Pancreas (tissue), 10 donors: ENCODE data around the gene HOTAIR. TPM values are rescaled to one million over a fixed set of nuclear protein-coding genes. Genes with fewer than 3 reads are reported as not detected.
A peak's percentile ranks its signal among the peaks of the same experiment; 100 is the strongest.

ENCODE experiments used
- ATAC-seq, 4 donors: fragments of 200-7000 bp; cut with Tn5 transposase; one replicate each; pipeline versions ENCODE4 v1.8.0 to v1.9.1; 2020; ENCODE audit warnings: mild to moderate bottlenecking in 4 of 4, moderate library complexity in 4 of 4
- DNase-seq, 6 donors: peaks; one replicate each; pipeline ENCODE4 v3.0.0-alpha.2; 2020
- FAIRE-seq: peaks from 2 replicates; lab custom pipeline; 2012; peaks lifted over from hg19 to GRCh38; lab: Jason Lieb, UNC
- H3K27ac ChIP-seq, 4 donors: fragments of 200-600 bp; sonication (generic); 1 replicate in 3 of 4; 2 replicates in 1 of 4; pipeline versions ENCODE4 v1.5.0 to v1.8.0; 2020
- H3K27me3 ChIP-seq, 4 donors: fragments of 200-600 bp; one replicate each; pipeline ENCODE4 v1.8.0; 2021
- H3K36me3 ChIP-seq, 3 donors: fragments of 200-600 bp; sonication (generic) in 1 of 3; one replicate each; pipeline versions ENCODE4 v1.5.0 to v1.8.0; 2020 to 2021
- H3K4me1 ChIP-seq, 3 donors: fragments of 200-600 bp; one replicate each; pipeline ENCODE4 v1.8.0; 2021
- H3K4me3 ChIP-seq, 4 donors: fragments of 200-600 bp; sonication (generic) in 2 of 4; one replicate each; pipeline versions ENCODE4 v1.5.0 to v1.8.0; 2020 to 2021
- H3K9me3 ChIP-seq, 4 donors: fragments of 200-600 bp; one replicate each; pipeline ENCODE4 v1.8.0; 2021
- WGBS, 2 donors: extraction: QIAGEN DNeasy Blood & Tissue Kit; methylation state at CpG; one replicate each; pipeline ENCODE4 v1.1.7; 2013; 5-methylcytosine and 5-hydroxymethylcytosine counted together
- intact Hi-C, 3 donors: fragments of 100-400 bp; cut with DNase I; formaldehyde crosslinking; loops; one replicate each; pipeline versions ENCODE4 v1.11.1 to v1.14.2; 2022
- polyA plus RNA-seq, 2 donors: library from polyadenylated mRNA; stranded (reverse); fragments of 200-250 nt; gene quantifications; one replicate each; pipeline ENCODE4 v1.2.3, GENCODE V29; 2013
- total RNA-seq, 6 donors: library from RNA; stranded (reverse); fragmentation: NEBNext Ultra II Directional in 4 of 6; extraction: Animal tissue kit (Norgen Biotek cat#: 25700) in 4 of 6; gene quantifications; one replicate each; pipeline versions ENCODE4 v1.2.1 to v1.2.4, GENCODE V29; 2021 to 2023
- TF ChIP-seq, protein P1 (sequence below), 4 donors: fragments of 200-600 bp; sonication (generic) in 3 of 4; IDR thresholded peaks; one replicate each; pipeline versions ENCODE4 v1.5.0 to v1.8.0; 2021; ENCODE audit warnings: antibody characterized with exemption in 4 of 4
- donor health status: healthy with polysubstance abuse.
- donor health status: DM: no; HTN: no; CAD: no; lungs with moderate emphysema.
- donor health status: DM: no; HTN: no; CAD: no.
- donor health status: control.
- donor health status: control.
- donor health status: Bipolar disorder and iron deficiency.
- donor health status: DM: yes; HTN: yes; CAD: no.
- donor health status: DM: no; HTN: no; CAD: no.
- donor health status: DM: no; HTN: no; CAD: no.
- donor health status: DM: yes; HTN: yes; CAD: no.

Gene HOTAIR
- total and polyA plus RNA-seq, 8 donors = not detected

DNA sequence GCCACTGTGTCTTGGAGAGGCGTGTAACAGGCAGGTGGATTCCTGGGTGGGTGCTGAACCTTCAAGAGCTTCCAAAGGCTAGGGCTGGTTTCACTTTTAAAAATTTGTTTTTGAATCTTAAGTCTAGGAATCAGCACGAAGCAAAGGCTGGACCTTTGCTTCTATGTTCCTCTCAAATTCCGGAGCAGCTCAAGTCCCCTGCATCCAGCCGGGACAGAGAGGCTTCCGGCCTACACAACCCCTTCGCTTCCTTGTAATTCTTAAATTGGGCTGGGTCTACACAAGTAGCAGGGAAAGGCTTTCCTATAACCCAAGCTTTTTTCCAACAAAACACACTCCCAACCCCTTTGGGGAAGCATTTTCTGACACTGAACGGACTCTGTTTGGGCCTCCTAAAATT lies 11.7 kb downstream of the HOTAIR start:
- H3K27ac ChIP-seq = no peak overlapping the region
- DNase-seq (no peak), ATAC-seq (no peak), FAIRE-seq (no peak)
- H3K4me3 ChIP-seq = no peak overlapping the region
- peaks cover 8 to 74% (median 27%) of the 10 kb centered on the region in 4 donors for H3K27me3 ChIP-seq
- H3K36me3 ChIP-seq = no peaks in the 10 kb centered on the region
- WGBS, 2 donors = 37 to 40% methylated on average over 7 of the region's 7 CpGs
- TF ChIP-seq, protein P1, sequence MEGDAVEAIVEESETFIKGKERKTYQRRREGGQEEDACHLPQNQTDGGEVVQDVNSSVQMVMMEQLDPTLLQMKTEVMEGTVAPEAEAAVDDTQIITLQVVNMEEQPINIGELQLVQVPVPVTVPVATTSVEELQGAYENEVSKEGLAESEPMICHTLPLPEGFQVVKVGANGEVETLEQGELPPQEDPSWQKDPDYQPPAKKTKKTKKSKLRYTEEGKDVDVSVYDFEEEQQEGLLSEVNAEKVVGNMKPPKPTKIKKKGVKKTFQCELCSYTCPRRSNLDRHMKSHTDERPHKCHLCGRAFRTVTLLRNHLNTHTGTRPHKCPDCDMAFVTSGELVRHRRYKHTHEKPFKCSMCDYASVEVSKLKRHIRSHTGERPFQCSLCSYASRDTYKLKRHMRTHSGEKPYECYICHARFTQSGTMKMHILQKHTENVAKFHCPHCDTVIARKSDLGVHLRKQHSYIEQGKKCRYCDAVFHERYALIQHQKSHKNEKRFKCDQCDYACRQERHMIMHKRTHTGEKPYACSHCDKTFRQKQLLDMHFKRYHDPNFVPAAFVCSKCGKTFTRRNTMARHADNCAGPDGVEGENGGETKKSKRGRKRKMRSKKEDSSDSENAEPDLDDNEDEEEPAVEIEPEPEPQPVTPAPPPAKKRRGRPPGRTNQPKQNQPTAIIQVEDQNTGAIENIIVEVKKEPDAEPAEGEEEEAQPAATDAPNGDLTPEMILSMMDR (IDR thresholded peaks at IDR 0.05) = no peak
- intact Hi-C loops = no loop called here
- no peaks in the 10 kb centered on the region for H3K4me1 ChIP-seq
- H3K9me3 ChIP-seq = no peaks in the 10 kb centered on the region

DNA sequence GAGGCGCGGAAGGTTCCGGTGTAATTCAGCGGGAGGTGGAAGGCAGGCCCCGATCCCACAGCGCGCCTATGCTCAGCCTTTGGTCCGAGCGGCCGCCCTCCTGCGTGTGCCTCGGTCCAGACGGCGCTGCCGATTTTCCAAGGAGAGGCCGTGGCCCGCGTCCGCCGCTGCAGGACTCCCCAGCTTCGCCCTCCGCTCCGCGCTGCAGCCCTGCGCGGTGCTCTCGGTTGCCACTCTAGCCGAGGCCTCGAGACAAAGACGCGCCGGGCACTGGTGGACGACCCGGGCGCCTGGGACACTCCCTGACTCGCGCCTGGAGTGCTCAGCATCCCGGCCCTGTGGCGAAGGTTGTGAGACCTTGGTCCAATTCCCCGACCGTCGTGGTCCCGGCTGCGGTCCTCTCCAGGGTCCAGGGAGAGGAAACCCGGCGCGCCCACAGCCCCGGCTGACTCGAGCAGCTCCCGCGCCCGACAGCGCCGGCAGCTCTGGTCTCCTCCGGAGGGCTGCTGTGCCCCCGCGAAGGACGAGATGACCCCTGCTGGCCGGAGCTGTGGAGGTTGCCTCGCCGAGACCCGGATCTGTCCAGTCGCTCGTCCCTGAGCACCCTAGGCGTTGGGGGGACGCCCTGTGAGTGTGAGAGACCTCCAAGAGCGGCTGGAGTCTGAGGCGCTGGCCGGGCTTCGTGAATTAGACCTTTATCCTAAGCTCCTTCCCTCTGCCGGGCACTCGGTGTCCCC lies 13.6 kb downstream of the HOTAIR start:
- 2 to 3% methylated on average over 67 to 72 of the region's 72 CpGs for WGBS, 2 donors
- H3K9me3 ChIP-seq = no peaks in the 10 kb centered on the region
- intact Hi-C loops = no loop called here
- no peak overlapping the region for H3K4me3 ChIP-seq
- ATAC-seq (peak in 1 of 4 donors; percentile 15), FAIRE-seq (no peak), DNase-seq (peak in 2 of 6 donors; percentile 61 to 65)
- no peaks in the 10 kb centered on the region for H3K36me3 ChIP-seq
- TF ChIP-seq, protein P1 (IDR thresholded peaks at IDR 0.05) = no peak
- H3K27ac ChIP-seq = no peak overlapping the region
- peaks cover 8 to 79% (median 26%) of the 10 kb centered on the region in 4 donors for H3K27me3 ChIP-seq
- no peaks in the 10 kb centered on the region for H3K4me1 ChIP-seq

DNA sequence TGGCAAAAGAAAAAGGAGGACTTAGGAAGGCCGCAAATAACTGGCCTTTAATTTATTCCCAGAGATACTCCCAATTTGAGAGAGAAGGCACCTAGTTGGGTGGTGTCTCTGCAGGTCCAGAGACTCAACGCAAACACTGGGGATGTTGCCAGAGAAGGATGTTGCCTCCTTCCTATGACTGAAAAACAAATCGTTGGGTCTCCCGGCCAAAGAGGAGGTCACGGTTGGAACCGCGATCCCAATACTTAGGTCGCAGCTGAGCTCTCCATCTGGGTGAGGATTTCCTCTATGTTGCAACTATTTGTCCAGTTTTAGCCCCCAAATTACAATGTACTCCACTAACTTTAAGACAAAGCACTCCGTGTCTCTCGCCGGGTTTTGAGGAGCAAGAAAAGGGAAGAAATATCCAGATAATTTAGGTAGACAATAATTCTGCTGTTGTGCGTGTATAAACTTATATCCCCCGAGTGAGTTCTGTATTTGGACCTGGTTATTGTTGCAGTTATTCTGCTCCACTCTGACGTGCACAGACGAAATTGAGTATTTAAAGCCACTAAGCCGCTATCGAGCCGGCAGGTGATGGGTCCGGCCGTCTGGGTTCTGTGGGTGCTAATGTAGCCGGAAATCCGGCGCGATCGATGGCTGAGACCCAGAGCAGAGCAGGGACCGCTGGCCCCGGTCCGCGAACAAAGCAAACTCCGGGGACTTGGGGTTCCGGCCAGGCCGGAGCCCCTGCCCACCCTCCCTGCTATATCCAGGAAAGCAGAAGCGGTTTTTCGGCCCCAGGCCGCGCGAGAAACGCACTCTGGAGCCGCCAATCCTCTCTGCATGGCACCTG lies 14.3 kb downstream of the HOTAIR start:
- no peak overlapping the region for H3K4me3 ChIP-seq
- peak in 1 of 6 donors; percentile 47 for DNase-seq
- no peaks in the 10 kb centered on the region for H3K4me1 ChIP-seq
- peaks cover 8 to 82% (median 26%) of the 10 kb centered on the region in 4 donors for H3K27me3 ChIP-seq
- no peak for ATAC-seq
- no peak for FAIRE-seq
- no peaks in the 10 kb centered on the region for H3K36me3 ChIP-seq
- WGBS, 2 donors = 8 to 9% methylated on average over 39 of the region's 39 CpGs
- TF ChIP-seq, protein P1 (IDR thresholded peaks at IDR 0.05) = no peak
- H3K27ac ChIP-seq = no peak overlapping the region
- intact Hi-C loops = no loop called here
- no peaks in the 10 kb centered on the region for H3K9me3 ChIP-seq

DNA sequence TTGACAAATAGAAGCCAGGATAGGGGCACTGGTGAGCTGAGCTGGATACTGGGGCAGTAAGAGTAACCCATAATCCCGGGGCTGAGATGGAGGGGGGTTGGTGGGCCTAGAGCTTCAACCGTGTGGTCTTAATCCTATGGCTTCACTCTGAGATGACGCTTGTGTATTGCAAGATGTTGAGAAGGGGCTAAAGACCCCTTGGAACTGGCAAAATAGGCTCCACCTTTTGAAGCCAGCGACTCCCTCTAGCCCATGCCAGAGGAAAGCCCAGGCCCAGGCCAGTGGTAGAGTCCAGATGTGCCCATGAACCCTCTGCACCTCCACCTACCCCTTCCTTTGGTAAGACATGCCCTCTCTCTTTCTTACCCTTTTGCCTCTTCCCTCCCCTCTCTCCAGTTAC lies 15.4 kb downstream of the HOTAIR start:
- 12 to 14% methylated on average over 4 of the region's 4 CpGs for WGBS, 2 donors

More for the DNA sequence above, 15.4 kb downstream of the HOTAIR start:
- no peaks in the 10 kb centered on the region for H3K36me3 ChIP-seq
- H3K4me1 ChIP-seq = no peaks in the 10 kb centered on the region
- H3K9me3 ChIP-seq = no peaks in the 10 kb centered on the region
- FAIRE-seq (no peak), DNase-seq (no peak), ATAC-seq (no peak)
- H3K4me3 ChIP-seq = no peak overlapping the region
- peaks cover 8 to 84% (median 24%) of the 10 kb centered on the region in 4 donors for H3K27me3 ChIP-seq
- intact Hi-C loops = no loop called here
- TF ChIP-seq, protein P1 (IDR thresholded peaks at IDR 0.05) = no peak
- H3K27ac ChIP-seq = no peak overlapping the region
